ENCODE results near the gene LOC128125822.

The LOC128125822 gene

GRCh38 chr6:63530182-63530581 lies 42.1 kb upstream of the LOC128125822 start:
- ChIA-PET POLR2A (ENCODE audit: unreplicated experiment) (no interaction called here), CTCF (no interaction called here)
- H4K20me1 ChIP-seq (ENCODE audit: insufficient read depth, low read length): 0 out of 2 replicates have a peak, but pooled peaks cover 3% of the 10 kb centered on the region
- H4K8ac ChIP-seq (ENCODE audit: low read depth in 2 of 2, low read length in 2 of 2): no peak overlapping the region
- H3K27ac ChIP-seq (ENCODE audit: insufficient read depth, low read length): no peak overlapping the region
- H3K4ac ChIP-seq (ENCODE audit: low read depth, low read length): no peak overlapping the region
- no peak overlapping the region for H2BK15ac ChIP-seq (ENCODE audit: low read depth, low read length)
- no peaks in the 10 kb centered on the region for H3K79me1 ChIP-seq (ENCODE audit: low read depth in 1 of 2, low read length in 2 of 2)
- in situ Hi-C loops (cut with MboI; ENCODE audit: low sequenced_read_pairs) (no loop called here), dilution Hi-C loops (cut with HindIII; ENCODE audit: low sequenced_read_pairs, unreplicated experiment) (no loop called here), intact Hi-C loops (cut with micrococcal nuclease) (no loop called here)
- H3K4me3 ChIP-seq (ENCODE audit: insufficient read depth, low read depth, low read length): no peak overlapping the region
- H2BK5ac ChIP-seq (ENCODE audit: low read depth, low read length, poor library complexity, severe bottlenecking): no peak overlapping the region
- peaks cover 10% of the 10 kb centered on the region for H3K4me1 ChIP-seq (ENCODE audit: control insufficient read depth, insufficient read depth, low read length)
- no peaks in the 10 kb centered on the region for H3K27me3 ChIP-seq (ENCODE audit: control insufficient read depth, insufficient read depth, low read length)
- TF ChIP-seq BHLHE40 (IDR thresholded peaks at IDR 0.05; ENCODE audit: low read depth, low read length): no peak
- TF ChIP-seq CTCF (conservative IDR thresholded peaks at IDR 0.05; ENCODE audit: low read depth, low read length): no peak
- no peak for TF ChIP-seq MXI1 (IDR thresholded peaks at IDR 0.05; ENCODE audit: borderline replicate concordance, low read depth, low read length)
- TF ChIP-seq SMC3 (IDR thresholded peaks at IDR 0.05; ENCODE audit: low read depth, low read length): no peak
- TF ChIP-seq CHD1 (IDR thresholded peaks at IDR 0.05; ENCODE audit: low read depth, low read length): no peak
- no peak for TF ChIP-seq RFX5 (IDR thresholded peaks at IDR 0.05; ENCODE audit: low read depth, low read length)
- TF ChIP-seq POLR2A (IDR thresholded peaks at IDR 0.05; ENCODE audit: low read depth, low read length): no peak
- TF ChIP-seq RCOR1 (IDR thresholded peaks at IDR 0.05; ENCODE audit: insufficient replicate concordance, low read length): no peak
- TF ChIP-seq ELK1 (IDR thresholded peaks at IDR 0.05; ENCODE audit: borderline replicate concordance, low read depth, low read length): no peak
- no peak for TF ChIP-seq RAD21 (IDR thresholded peaks at IDR 0.05; ENCODE audit: low read length)
- no peak for TF ChIP-seq MAFK (IDR thresholded peaks at IDR 0.05; ENCODE audit: low read depth, low read length)
- no peak for TF ChIP-seq FOS (IDR thresholded peaks at IDR 0.05; ENCODE audit: low read depth, low read length)
- H3K18ac ChIP-seq (ENCODE audit: low read depth, low read length): no peak overlapping the region; the same call in 1 of the 2 replicates
- H4K91ac ChIP-seq (ENCODE audit: insufficient read depth, low read depth, low read length): no peak overlapping the region; the same call in 1 of the 2 replicates
- WGBS, 2 experiments (ENCODE audit: extremely low coverage in 2 of 2, insufficient read length in 1 of 2): no CpG with 5 or more reads among the region's 3 CpGs
- H2BK20ac ChIP-seq (ENCODE audit: low read depth, low read length): no peak overlapping the region
- no peak overlapping the region for H4K5ac ChIP-seq (ENCODE audit: low read depth, low read length)
- no peaks in the 10 kb centered on the region for H3K9me3 ChIP-seq (ENCODE audit: control insufficient read depth, insufficient read depth, low read length)
- no peak overlapping the region for H3K14ac ChIP-seq (replicated peaks; ENCODE audit: low read depth, low read length)
- no peak overlapping the region for H3K9ac ChIP-seq (ENCODE audit: low read depth, low read length)
- peaks cover 2% of the 10 kb centered on the region; the same call in 1 of the 2 replicates for H3K9me1 ChIP-seq (ENCODE audit: insufficient read depth, low read length)
- no peaks in the 10 kb centered on the region for H3K36me3 ChIP-seq (ENCODE audit: control insufficient read depth, insufficient read depth, low read length)
- no peak overlapping the region for H2AK9ac ChIP-seq (replicated peaks; ENCODE audit: low read depth, low read length, poor library complexity)
- no peak for ATAC-seq (ENCODE audit: low read depth)
- no peak overlapping the region for H3K23ac ChIP-seq (ENCODE audit: low read depth, low read length)
- BruUV-seq (replicated peaks): no TSS peak
- H2BK120ac ChIP-seq (ENCODE audit: low read depth, low read length): no peak overlapping the region
- H3K4me2 ChIP-seq (ENCODE audit: low read depth, low read length): no peak overlapping the region
- H2AFZ ChIP-seq (replicated peaks; ENCODE audit: low read length, poor library complexity): no peak overlapping the region
- DNase-seq: no peak
- H3K56ac ChIP-seq (ENCODE audit: extremely low read depth, insufficient read depth, low read length): no peak overlapping the region
- H2AK5ac ChIP-seq (ENCODE audit: low read depth, low read length): no peak overlapping the region

All from IMR-90 (cell line).